Measurements from ENCODE around the gene P4HTM.

- TF ChIP-seq CTCF (IDR thresholded peaks at IDR 0.05; ENCODE audit: insufficient read depth, low read length) (no peak), REST (IDR thresholded peaks at IDR 0.05; ENCODE audit: insufficient replicate concordance, low read depth) (no peak)
Measured at GRCh38 chr3:49030321-49030720, 40.3 kb downstream of the P4HTM start.
